Measurements from ENCODE around the gene MKX.

DNA sequence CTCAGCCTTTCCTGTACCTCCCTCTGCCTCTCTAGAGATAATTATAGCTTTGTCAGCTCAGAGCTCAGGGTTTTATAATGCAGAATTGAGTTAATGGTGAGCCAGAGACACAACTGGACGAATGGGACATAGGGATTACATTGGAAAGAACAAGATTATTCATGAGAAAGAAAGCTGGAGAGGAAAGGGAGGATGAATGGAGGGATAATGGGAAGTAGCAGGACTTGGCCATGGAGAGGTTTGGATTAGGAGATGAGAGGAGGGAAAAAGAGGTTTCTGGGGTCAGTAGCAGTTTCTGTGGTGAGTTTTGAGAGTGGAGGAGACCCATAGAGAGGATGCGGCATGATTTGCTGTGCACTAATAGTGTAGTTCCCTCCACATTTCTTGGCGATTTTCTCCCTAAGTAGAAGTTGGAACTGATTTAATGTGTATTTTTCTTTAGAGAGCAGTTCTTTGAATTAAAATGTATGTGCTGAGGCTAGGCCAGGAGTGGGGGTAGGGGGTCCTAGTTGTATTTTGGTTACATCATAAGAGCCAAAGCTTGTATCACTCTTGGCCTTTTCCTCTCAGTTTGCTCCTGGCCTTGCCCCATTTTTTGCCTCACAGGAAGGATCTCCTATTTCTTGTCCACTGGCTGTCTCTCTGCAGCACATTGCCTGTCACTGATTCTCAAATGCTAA is 107.4 kb downstream of the MKX start:
- TF ChIP-seq, protein P1, sequence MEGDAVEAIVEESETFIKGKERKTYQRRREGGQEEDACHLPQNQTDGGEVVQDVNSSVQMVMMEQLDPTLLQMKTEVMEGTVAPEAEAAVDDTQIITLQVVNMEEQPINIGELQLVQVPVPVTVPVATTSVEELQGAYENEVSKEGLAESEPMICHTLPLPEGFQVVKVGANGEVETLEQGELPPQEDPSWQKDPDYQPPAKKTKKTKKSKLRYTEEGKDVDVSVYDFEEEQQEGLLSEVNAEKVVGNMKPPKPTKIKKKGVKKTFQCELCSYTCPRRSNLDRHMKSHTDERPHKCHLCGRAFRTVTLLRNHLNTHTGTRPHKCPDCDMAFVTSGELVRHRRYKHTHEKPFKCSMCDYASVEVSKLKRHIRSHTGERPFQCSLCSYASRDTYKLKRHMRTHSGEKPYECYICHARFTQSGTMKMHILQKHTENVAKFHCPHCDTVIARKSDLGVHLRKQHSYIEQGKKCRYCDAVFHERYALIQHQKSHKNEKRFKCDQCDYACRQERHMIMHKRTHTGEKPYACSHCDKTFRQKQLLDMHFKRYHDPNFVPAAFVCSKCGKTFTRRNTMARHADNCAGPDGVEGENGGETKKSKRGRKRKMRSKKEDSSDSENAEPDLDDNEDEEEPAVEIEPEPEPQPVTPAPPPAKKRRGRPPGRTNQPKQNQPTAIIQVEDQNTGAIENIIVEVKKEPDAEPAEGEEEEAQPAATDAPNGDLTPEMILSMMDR (IDR thresholded peaks at IDR 0.05) = no peak
- no peak for TF ChIP-seq POLR2A (IDR thresholded peaks at IDR 0.05)

Measured in thyroid gland (tissue), 4 donors.